DMS153 (cell line): Measurements from ENCODE around the gene CHSY1.
"Not testable (repeated sequence)": the region's sequence is repeated elsewhere in the genome, so short reads cannot be mapped to it uniquely, and the experiment has no call there.

Experiments used
- DNase-seq: peaks from one replicate; lab custom pipeline; 2025; lab: John Stamatoyannopoulos, UW

Gene CHSY1, protein sequence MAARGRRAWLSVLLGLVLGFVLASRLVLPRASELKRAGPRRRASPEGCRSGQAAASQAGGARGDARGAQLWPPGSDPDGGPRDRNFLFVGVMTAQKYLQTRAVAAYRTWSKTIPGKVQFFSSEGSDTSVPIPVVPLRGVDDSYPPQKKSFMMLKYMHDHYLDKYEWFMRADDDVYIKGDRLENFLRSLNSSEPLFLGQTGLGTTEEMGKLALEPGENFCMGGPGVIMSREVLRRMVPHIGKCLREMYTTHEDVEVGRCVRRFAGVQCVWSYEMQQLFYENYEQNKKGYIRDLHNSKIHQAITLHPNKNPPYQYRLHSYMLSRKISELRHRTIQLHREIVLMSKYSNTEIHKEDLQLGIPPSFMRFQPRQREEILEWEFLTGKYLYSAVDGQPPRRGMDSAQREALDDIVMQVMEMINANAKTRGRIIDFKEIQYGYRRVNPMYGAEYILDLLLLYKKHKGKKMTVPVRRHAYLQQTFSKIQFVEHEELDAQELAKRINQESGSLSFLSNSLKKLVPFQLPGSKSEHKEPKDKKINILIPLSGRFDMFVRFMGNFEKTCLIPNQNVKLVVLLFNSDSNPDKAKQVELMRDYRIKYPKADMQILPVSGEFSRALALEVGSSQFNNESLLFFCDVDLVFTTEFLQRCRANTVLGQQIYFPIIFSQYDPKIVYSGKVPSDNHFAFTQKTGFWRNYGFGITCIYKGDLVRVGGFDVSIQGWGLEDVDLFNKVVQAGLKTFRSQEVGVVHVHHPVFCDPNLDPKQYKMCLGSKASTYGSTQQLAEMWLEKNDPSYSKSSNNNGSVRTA

GRCh38 chr15:101251830-101252820 lies at the start of gene CHSY1:
Gene CHSY1 (minus strand): TSS chr15:101252048. CDS start chr15:101251456, 592 bp downstream.
- peak; percentile 3 for DNase-seq

GRCh38 chr15:101296418-101297405 lies 44.9 kb upstream of the CHSY1 start:
- no peak for DNase-seq

DNA sequence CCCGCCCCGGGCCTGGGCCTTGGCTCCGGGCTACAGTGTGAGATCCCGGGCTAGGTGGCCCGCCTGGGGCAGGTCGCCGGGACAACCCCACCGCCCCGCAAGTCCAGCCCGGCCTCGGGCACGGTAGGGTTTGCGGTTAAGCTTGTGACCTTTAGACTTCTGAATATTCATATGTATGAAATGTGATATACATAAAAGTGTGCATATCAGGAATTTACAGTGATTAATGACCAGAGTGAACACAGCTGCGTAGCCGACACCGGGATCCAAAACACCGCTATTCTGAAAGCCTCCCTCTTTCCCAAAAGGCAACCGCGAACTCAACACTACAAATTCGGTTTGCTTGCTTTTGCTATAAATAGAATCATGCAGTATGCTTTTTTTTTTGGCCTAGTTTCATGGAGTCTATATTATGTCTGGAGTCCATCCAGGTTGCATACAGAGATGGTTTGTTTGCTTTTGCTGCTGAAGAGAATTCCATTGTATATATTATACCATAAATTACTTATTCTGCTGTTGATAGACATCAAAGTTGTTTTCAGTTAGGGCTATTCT lies 43.8 kb upstream of the CHSY1 start:
- DNase-seq: no peak

DNA sequence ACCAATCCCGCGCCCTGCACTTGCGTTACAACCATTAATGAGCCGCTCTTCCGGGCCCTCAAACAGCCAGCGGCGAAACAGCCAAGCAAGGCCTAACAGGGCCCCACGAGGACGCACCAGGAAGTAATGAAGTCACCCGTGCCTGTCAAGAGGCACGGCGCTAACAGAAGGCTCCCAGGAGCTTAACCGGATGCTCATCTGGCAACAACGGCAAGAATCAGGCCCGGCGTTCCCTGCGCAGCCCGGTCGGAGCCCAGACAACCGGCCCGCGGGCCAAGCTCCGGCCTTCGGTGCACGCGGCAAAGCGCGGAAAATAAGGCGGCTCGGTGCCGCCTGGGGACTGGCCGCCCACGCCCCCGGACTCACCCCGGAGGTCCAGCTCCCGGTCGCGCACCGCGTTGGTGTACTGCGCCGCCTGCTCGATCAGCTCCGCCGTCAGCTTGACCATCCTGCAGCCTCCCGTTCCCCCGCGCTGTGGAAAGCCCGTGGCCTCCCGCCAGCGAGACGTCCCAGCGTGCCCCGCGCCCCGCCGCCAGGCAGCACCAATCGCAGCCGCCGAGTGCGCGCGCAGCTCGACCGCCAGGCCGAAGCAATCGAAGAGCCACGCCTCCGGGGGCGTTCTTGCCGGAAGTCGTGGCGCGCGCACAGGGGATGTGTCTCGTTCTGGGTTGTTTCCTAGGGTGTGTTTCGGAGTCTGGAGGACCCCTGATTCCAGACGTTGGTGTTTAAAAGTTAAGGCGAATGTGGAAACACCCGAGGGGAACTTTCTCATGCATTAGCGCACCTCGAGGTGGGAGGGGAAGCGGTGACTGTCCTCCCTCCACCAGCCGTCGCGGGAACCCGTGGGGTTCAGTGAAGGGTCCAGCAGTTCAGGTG lies 43.1 kb upstream of the CHSY1 start, which contains the start of gene SNRPA1:
TSS of gene SNRPA1 (minus strand) at position 518 of the 876 bp plus-strand sequence. CDS start at position 448, 70 bp downstream.
- DNase-seq: peak; percentile 55

GRCh38 chr15:101293122-101293521 lies 41.3 kb upstream of the CHSY1 start:
- DNase-seq: no peak

DNA sequence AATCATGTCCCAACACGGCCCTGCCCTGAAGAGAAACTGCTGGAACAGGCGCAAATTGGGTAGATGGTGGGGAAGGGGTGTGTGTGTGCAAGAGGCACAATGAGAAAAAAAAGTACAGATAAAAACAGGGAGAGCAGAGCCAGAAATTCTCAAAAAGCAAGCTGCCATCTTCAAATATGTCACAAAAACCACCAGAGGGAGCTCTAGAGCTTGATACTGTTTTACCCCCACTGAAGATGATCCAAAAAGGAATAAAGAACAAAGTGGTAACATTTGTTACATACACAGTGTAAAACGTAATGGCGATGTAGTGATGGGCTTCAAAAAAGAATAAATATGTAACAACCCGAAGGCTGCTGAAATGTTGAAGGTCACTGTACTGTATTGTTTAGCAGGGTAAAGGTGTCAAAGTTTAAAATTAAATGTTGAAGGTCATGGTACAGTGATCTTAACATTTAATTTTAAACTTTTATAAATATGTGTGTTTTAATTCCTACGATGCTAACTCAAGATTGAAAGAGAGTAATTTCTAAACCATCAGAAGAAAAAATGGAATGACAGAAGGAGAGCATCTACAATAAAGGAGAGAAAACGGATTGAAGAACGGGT lies 37.2 kb upstream of the CHSY1 start:
- no peak for DNase-seq

- not testable (repeated sequence) for DNase-seq
These were observed 35.5 kb upstream of the CHSY1 start for GRCh38 chr15:101287342-101287741.

GRCh38 chr15:101286471-101287114 lies 34.7 kb upstream of the CHSY1 start:
- DNase-seq: no peak

- DNase-seq: no peak
These were observed 32.1 kb upstream of the CHSY1 start for GRCh38 chr15:101283931-101284330.

DNA sequence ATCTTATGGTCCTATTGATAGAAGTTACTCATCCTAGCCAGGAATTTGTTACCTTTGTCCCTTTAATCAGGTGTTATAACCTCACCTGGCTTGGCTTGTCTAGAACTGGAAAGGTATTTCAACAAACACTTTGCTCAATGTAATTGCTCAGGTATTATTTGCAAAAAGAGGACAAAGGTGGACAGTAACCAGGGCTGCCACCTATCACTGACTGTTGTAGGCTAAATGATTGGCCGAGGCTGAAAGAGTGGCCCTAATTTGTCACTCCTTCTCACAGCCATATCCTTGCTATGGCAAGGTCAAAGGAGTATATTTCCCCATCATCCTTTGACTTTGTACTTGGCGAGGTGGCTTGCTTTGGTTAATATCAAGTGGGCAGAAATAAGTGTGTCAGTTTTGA lies 28.2 kb upstream of the CHSY1 start:
- no peak for DNase-seq

GRCh38 chr15:101277943-101278564 lies 26.2 kb upstream of the CHSY1 start:
- DNase-seq: no peak

- peak; percentile 3 for DNase-seq
These were observed 25.4 kb upstream of the CHSY1 start, which contains the start of gene SELENOS for GRCh38 chr15:101277038-101277822. Gene SELENOS (minus strand): TSS chr15:101277485. CDS start chr15:101277417, 68 bp downstream.

DNA sequence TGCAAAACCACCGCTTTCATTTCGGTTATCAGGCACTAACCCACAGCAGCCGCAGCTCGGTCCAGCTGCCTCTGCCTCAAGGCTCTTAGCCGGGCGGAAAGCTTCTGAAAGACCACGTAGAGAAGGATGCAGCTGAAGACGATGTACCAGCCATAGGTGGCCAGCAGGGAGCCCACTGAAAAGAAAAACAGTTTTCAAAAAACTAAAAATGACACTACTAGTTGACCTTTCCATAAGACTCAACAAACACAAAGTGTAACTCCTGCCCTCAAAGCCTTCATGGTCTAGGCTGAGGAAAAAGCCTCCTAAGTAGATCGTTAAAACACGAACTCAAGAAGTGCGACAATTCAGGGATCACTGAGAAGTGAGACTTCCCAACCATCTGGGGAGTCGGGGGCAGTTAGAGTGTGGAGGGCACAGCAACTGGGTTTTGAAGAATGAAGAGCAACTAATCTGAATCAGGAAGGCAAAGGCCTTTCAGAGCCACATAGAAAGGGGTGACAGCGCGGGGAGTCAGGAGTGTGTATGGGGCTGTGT lies 24.7 kb upstream of the CHSY1 start:
- no peak for DNase-seq

GRCh38 chr15:101275018-101275417 lies 23.2 kb upstream of the CHSY1 start:
- no peak for DNase-seq

DNA sequence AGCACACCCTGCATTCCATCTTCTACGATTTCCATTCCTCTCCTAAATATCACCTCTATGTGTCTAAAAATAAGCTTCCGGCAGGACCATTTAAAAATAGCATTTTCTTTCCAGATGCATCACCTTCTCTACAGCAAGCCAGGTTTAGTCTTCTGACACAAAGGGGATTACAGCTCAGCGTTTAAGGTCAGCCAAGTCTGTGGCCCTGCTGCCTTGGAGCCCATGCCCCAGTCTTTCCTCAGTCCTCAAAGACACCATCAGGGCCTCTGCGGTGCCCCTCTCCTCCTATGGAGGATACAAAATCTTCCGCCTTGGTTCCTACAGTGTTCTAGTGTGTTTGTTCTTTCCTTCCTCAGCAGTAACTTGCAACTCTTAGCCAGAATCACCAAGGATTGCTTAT lies 21.7 kb upstream of the CHSY1 start:
- DNase-seq: no peak

- no peak for DNase-seq
These were observed 20.7 kb upstream of the CHSY1 start for GRCh38 chr15:101272584-101272983.
